HG03457 (cell line): ENCODE results near the gene PCDH8.

Experiments used
- ATAC-seq: cut with Tn5 transposase; IDR thresholded peaks from one replicate; pipeline ENCODE4 v1.9.1; 2021; ENCODE audit warnings: moderate number of reproducible peaks; ENCODE audit not compliant: unreplicated experiment

Gene PCDH8

GRCh38 chr13:52815330-52815729 lies 33.1 kb downstream of the PCDH8 start:
- no peak for ATAC-seq

- ATAC-seq, result no peak
Observed at GRCh38 chr13:52812941-52813340, 35.5 kb downstream of the PCDH8 start.

- no peak for ATAC-seq
Observed at GRCh38 chr13:52811841-52812240, 36.6 kb downstream of the PCDH8 start.

- no peak for ATAC-seq
Observed at GRCh38 chr13:52810526-52810925, 37.9 kb downstream of the PCDH8 start.

- ATAC-seq, result no peak
Observed at GRCh38 chr13:52810011-52810410, 38.4 kb downstream of the PCDH8 start.

GRCh38 chr13:52809310-52809769 lies 39.1 kb downstream of the PCDH8 start:
- ATAC-seq, result peak; percentile 79

GRCh38 chr13:52808842-52809219 lies 39.6 kb downstream of the PCDH8 start:
- ATAC-seq, result no peak

- no peak for ATAC-seq
Observed at GRCh38 chr13:52806029-52806428, 42.4 kb downstream of the PCDH8 start.

GRCh38 chr13:52804202-52804641 lies 44.2 kb downstream of the PCDH8 start:
- ATAC-seq, result no peak

- no peak for ATAC-seq
Observed at GRCh38 chr13:52800856-52801255, 47.6 kb downstream of the PCDH8 start.

- no peak for ATAC-seq
Observed at GRCh38 chr13:52798770-52799430, 49.5 kb downstream of the PCDH8 start.

- ATAC-seq, result no peak
Observed at GRCh38 chr13:52797176-52797575, 51.3 kb downstream of the PCDH8 start.

- ATAC-seq, result no peak
Observed at GRCh38 chr13:52794589-52794988, 53.9 kb downstream of the PCDH8 start.

GRCh38 chr13:52793515-52794061 lies 54.9 kb downstream of the PCDH8 start:
- no peak for ATAC-seq
